Heart left ventricle (tissue), 16 donors: ENCODE data around the gene SFMBT2. TPM values are rescaled to one million over a fixed set of nuclear protein-coding genes. Genes with fewer than 3 reads are reported as not detected.

Experiments
- ATAC-seq, 4 donors: fragments of 200-7000 bp; cut with Tn5 transposase; one replicate each; pipeline ENCODE4 v1.9.1; 2020 to 2022; ENCODE audit warnings: moderate library complexity in 4 of 4, mild to moderate bottlenecking in 3 of 4, moderate number of reproducible peaks in 1 of 4
- DNase-seq, 5 donors: peaks; one replicate each; pipeline ENCODE4 v3.0.0-alpha.2; 2020
- H3K27ac ChIP-seq, 12 donors: fragments of 200-600 bp; sonication (generic) in 4 of 12; one replicate each; pipeline versions ENCODE4 v1.5.0 to v1.8.0; 2016 to 2022; ENCODE audit warnings: mild to moderate bottlenecking in 2 of 12
- H3K27me3 ChIP-seq, 9 donors: fragments of 200-600 bp; sonication (generic) in 2 of 9; one replicate each; pipeline versions ENCODE4 v1.5.1 to v1.8.0; 2016 to 2022; ENCODE audit warnings: mild to moderate bottlenecking in 3 of 9
- H3K36me3 ChIP-seq, 9 donors: fragments of 200-600 bp; sonication (generic) in 2 of 9; one replicate each; pipeline versions ENCODE4 v1.5.0 to v1.8.0; 2018 to 2022; ENCODE audit warnings: mild to moderate bottlenecking in 2 of 9
- H3K4me1 ChIP-seq, 12 donors: fragments of 200-600 bp; sonication (generic) in 4 of 12; one replicate each; pipeline versions ENCODE4 v1.5.0 to v1.8.0; 2016 to 2022; ENCODE audit warnings: mild to moderate bottlenecking in 3 of 12
- H3K4me3 ChIP-seq, 12 donors: fragments of 200-600 bp; sonication (generic) in 4 of 12; one replicate each; pipeline versions ENCODE4 v1.5.0 to v1.8.0; 2017 to 2022; ENCODE audit warnings: mild to moderate bottlenecking in 9 of 12, moderate library complexity in 4 of 12
- H3K9me3 ChIP-seq, 12 donors: fragments of 200-600 bp; sonication (generic) in 4 of 12; one replicate each; pipeline versions ENCODE4 v1.5.0 to v1.8.0; 2016 to 2022; ENCODE audit warnings: mild to moderate bottlenecking in 1 of 12
- POLR2A ChIP-seq, 2 donors: fragments of 450-650 bp; IDR thresholded peaks; one replicate each; pipeline ENCODE4 v1.6.1; 2017; ENCODE audit warnings: antibody characterized with exemption in 2 of 2, mild to moderate bottlenecking in 2 of 2, moderate library complexity in 2 of 2
- WGBS, 4 donors: extraction: QIAGEN DNeasy Blood & Tissue Kit in 2 of 4; methylation state at CpG; one replicate each; pipeline versions ENCODE4 v1.1.5 to v1.1.7; 2013 to 2018; 5-methylcytosine and 5-hydroxymethylcytosine counted together
- intact Hi-C, 10 donors: fragments of 100-400 bp; cut with DNase I; formaldehyde crosslinking; loops; one replicate each; pipeline versions ENCODE4 v1.11.1 to v1.14.2; 2022
- polyA plus RNA-seq, 2 donors: library from polyadenylated mRNA; stranded (reverse); fragments of 200-250 nt; gene quantifications; one replicate each; pipeline ENCODE4 v1.2.3, GENCODE V29; 2013
- total RNA-seq, 9 donors: library from RNA; depleted of rRNA in 2 of 9; stranded (reverse); fragments of >200 nt in 2 of 9; fragmentation: NEBNext Ultra II Directional in 3 of 9; extraction: Animal tissue kit (Norgen Biotek cat#: 25700) in 3 of 9; gene quantifications; one replicate each; pipeline versions ENCODE4 v1.1.0 to v1.2.4, GENCODE V29; 2016 to 2023
- TF ChIP-seq, protein P1 (sequence below), 12 donors: fragments of 200-600 bp; sonication (generic) in 4 of 12; IDR thresholded peaks; one replicate each; pipeline versions ENCODE4 v1.5.0 to v1.8.0; 2018 to 2022; ENCODE audit warnings: antibody characterized with exemption in 12 of 12, mild to moderate bottlenecking in 5 of 12
- donor health status: ischemic (EF 13 %, LVEDD 7.1; RV severe dilation, severe dysfunction).
- donor health status: healthy with polysubstance abuse.
- donor health status: DM: no; HTN: yes; CAD: no.
- donor health status: DM: no; HTN: no; CAD: no.
- donor health status: ischemic (EF 25% LVEDD 6.9; RV normal size, moderate dysfunction).
- donor health status: ischemic (EF 25% LVEDD 5.7; RV mildly dilated, moderate dysfunction).
- donor health status: healthy.
- donor health status: DM: yes; HTN: yes; CAD: no.
- donor health status: ischemic (EF 35%, LVEDD 5.7; RV mildly dilated, moderate dysfunction).
- donor health status: nonischemic (EF 11% LVEDD 7.7; RV severe dilation, severe dysfunction).
- donor health status: DM: yes; HTN: yes; CAD: no.
- donor health status: PGD.
- donor health status: ischemic (EF 29% LVEDD 5.4; RV normal size, mild dysfunction).
- donor health status: nonischemic (EF 23%, LVEDD 6.1; RV moderate dilation, normal function).

SFMBT2 gene
- total and polyA plus RNA-seq, 11 donors = 2.6 to 25.8 (median 9.6) TPM

DNA sequence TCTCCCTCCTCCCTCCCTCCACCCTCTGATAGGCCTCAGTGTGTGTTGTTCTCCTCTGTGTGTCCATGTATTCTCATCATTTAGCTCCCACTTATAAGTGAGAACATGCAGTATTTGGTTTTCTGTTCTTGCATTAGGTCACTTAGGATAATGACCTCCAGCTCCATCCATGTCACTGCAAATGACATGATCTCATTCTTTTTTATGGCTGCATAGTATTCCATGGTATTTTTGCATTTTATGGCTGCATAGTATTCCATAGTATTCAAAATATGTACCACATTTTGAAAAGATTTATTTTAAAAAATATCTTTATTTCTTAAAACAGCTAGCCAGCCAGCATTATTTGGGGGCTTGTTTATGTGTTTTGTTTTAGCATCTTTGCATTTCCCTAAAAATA lies 275.6 kb downstream of the SFMBT2 start:
- H3K36me3 ChIP-seq = no peaks in the 10 kb centered on the region
- H3K9me3 ChIP-seq = peaks cover 0 to 3% (median 0%) of the 10 kb centered on the region in 12 donors
- no peaks in the 10 kb centered on the region for H3K4me1 ChIP-seq
- ATAC-seq (no peak), DNase-seq (no peak)
- no peak for TF ChIP-seq POLR2A (IDR thresholded peaks at IDR 0.05)
- TF ChIP-seq, protein P1, sequence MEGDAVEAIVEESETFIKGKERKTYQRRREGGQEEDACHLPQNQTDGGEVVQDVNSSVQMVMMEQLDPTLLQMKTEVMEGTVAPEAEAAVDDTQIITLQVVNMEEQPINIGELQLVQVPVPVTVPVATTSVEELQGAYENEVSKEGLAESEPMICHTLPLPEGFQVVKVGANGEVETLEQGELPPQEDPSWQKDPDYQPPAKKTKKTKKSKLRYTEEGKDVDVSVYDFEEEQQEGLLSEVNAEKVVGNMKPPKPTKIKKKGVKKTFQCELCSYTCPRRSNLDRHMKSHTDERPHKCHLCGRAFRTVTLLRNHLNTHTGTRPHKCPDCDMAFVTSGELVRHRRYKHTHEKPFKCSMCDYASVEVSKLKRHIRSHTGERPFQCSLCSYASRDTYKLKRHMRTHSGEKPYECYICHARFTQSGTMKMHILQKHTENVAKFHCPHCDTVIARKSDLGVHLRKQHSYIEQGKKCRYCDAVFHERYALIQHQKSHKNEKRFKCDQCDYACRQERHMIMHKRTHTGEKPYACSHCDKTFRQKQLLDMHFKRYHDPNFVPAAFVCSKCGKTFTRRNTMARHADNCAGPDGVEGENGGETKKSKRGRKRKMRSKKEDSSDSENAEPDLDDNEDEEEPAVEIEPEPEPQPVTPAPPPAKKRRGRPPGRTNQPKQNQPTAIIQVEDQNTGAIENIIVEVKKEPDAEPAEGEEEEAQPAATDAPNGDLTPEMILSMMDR (IDR thresholded peaks at IDR 0.05) = no peak
- H3K27me3 ChIP-seq = peaks cover 0 to 18% (median 0%) of the 10 kb centered on the region in 9 donors
- intact Hi-C loops = no loop called here
- no peak overlapping the region for H3K4me3 ChIP-seq
- H3K27ac ChIP-seq = no peak overlapping the region

DNA sequence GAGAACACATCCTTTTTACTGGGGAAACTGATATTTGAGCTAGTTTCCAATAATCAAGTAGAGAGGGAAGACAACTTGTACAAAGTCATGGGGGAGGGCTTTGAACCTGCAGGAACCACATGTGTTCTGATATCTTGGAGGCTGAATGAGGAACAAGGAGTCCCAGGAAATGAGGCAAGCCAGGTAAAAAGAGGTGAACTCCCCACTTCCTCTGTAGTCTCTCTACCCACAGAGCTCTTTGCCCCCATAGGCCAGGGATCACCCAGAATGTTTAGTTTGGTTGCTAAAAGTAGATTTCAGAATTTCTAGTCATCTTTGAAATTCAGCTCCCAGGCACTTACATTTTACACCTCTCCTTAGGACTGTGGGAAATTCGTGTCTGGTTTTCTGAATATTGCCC lies 276.4 kb downstream of the SFMBT2 start:
- TF ChIP-seq, protein P1 (IDR thresholded peaks at IDR 0.05) = no peak
- no peak for TF ChIP-seq POLR2A (IDR thresholded peaks at IDR 0.05)
- Histone ChIP-seq H3K27ac (no peak overlapping the region), H3K27me3 (peaks cover 0 to 18% (median 0%) of the 10 kb centered on the region in 9 donors), H3K4me3 (no peak overlapping the region), H3K36me3 (no peaks in the 10 kb centered on the region), H3K9me3 (peaks cover 0 to 3% (median 0%) of the 10 kb centered on the region in 12 donors), H3K4me1 (no peaks in the 10 kb centered on the region)
- intact Hi-C loops = no loop called here
- ATAC-seq (no peak), DNase-seq (no peak)
- WGBS, 4 donors = 38 to 63% (median 53%) methylated on average over 1 of the region's 1 CpG

DNA sequence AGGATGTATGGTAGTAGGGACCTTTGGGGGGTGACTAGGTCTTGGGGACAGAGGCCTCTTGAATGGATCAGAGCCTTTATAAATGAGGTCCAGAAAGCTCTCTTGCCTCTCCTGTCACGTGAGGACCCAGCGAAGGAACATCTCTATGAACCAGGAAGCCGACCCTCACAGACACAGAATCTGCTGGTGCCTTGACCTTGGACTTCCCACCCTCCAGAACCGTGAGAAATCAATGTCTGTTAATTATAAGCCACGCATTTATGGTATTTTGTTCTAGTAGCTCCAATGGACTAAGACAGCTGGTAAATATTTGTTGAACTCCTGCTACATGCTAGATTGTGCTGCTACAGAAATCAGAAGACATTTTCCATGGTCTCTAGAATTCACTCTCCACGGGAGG lies 276.9 kb downstream of the SFMBT2 start:
- Histone ChIP-seq H3K27ac (no peak overlapping the region), H3K4me1 (no peaks in the 10 kb centered on the region), H3K9me3 (peaks cover 0 to 3% (median 0%) of the 10 kb centered on the region in 12 donors), H3K36me3 (no peaks in the 10 kb centered on the region), H3K4me3 (no peak overlapping the region), H3K27me3 (peaks cover 0 to 18% (median 0%) of the 10 kb centered on the region in 9 donors)
- ATAC-seq (no peak), DNase-seq (no peak)
- 85 to 88% (median 86%) methylated on average over 6 of the region's 6 CpGs for WGBS, 4 donors
- intact Hi-C loops = no loop called here
- TF ChIP-seq, protein P1 (IDR thresholded peaks at IDR 0.05) = no peak
- no peak for TF ChIP-seq POLR2A (IDR thresholded peaks at IDR 0.05)

DNA sequence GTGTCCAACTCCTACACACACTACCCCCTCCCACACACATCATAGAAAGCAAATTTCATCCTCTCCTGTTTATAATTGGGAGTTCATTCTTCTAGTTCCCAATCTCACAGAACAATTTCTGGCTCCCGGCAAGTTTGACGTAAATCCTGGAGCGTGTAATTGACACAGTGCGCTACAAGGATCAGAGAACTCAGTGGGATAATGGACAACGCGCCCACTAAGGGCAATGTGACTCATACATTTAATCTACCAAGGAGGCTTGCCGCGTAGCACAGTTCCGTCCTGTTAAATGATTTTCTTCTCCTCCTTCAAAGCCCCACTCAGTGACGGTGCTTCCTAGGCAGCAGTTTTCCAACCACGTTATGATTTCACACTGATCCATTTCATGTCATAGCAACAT lies 277.6 kb downstream of the SFMBT2 start:
- Histone ChIP-seq H3K4me1 (no peaks in the 10 kb centered on the region), H3K27ac (no peak overlapping the region), H3K27me3 (peaks cover 0 to 18% (median 0%) of the 10 kb centered on the region in 9 donors), H3K36me3 (no peaks in the 10 kb centered on the region), H3K4me3 (no peak overlapping the region), H3K9me3 (peaks cover 0 to 7% (median 0%) of the 10 kb centered on the region in 12 donors)
- WGBS, 4 donors = 89 to 92% (median 90%) methylated on average over 11 of the region's 11 CpGs
- intact Hi-C loops = no loop called here
- DNase-seq (no peak), ATAC-seq (no peak)
- no peak for TF ChIP-seq POLR2A (IDR thresholded peaks at IDR 0.05)
- TF ChIP-seq, protein P1 (IDR thresholded peaks at IDR 0.05) = no peak
